ENCODE data around the gene RAD51B. TPM values are rescaled to one million over a fixed set of nuclear protein-coding genes. Genes with fewer than 3 reads are reported as not detected.

RAD51B gene
- total and polyA plus RNA-seq, 2 of the 13 experiments (the other 11 are each of a cell fraction or from before 2014, with no cell fraction given): 7.0 to 9.5 TPM

DNA sequence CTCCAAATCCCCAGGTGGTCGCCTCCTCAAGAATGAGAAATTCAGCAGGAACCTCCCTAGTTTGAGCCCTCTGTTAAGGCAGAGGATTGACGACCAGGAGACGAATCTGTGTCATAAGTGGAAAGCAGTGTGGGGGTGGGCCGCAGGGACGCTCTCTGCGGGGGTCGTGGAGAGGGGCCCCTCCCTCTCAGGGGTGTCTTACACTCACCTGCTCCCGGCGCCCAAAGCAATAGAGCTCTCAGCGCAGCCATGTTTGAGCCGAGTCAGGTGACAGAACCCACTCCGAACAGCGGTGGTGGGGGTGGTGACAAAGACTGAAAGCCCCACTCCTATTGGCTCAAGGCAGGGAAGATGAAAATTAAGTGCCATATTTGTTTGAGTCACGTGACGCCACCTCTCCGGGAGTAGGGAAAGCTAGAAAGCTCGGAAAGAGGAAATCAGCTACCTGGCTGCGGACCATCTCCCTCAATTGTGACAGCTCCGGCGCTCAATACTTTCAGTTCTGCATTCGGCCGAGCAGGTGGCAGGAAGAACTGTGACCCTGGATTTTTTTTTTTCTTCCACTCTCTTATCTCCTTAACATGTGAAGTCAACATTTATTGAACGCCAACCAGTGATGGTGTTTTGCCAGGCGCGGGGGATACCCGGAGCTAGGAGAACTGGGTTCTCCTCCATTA is 3.1 kb upstream of the RAD51B start, which contains the start of gene ZFYVE26 (continued):
- TF ChIP-seq CREM (IDR thresholded peaks at IDR 0.05) (peak; percentile 77), CREM (CRISPR knock-in tag; IDR thresholded peaks at IDR 0.05) (no peak), ASH2L (IDR thresholded peaks at IDR 0.05; ENCODE audit: insufficient read length, low read depth, low read length) (peak; percentile 43), PHF5A (CRISPR knock-in tag; IDR thresholded peaks at IDR 0.05; ENCODE audit: low read depth, unreplicated experiment) (no peak), ZKSCAN5 (CRISPR knock-in tag; IDR thresholded peaks at IDR 0.05) (0 out of 2 replicates have a peak, but pooled peaks have one; percentile 58), ZNF549 (CRISPR knock-in tag; IDR thresholded peaks at IDR 0.05) (no peak), GTF2F1 (IDR thresholded peaks at IDR 0.05; ENCODE audit: low read length) (peak; percentile 89; the same call in 1 of the 2 replicates), ZNF180 (CRISPR knock-in tag; IDR thresholded peaks at IDR 0.05; ENCODE audit: borderline replicate concordance, low read depth) (no peak), BRD4 (CRISPR knock-in tag; IDR thresholded peaks at IDR 0.05) (peak; percentile 51; the same call in 1 of the 2 replicates), EED (CRISPR knock-in tag; IDR thresholded peaks at IDR 0.05) (no peak), ELF4 (CRISPR knock-in tag; IDR thresholded peaks at IDR 0.05; ENCODE audit: borderline replicate concordance) (no peak), YEATS2 (CRISPR knock-in tag; IDR thresholded peaks at IDR 0.05; ENCODE audit: borderline replicate concordance) (peak; percentile 82; the same call in 1 of the 2 replicates), MAFK (conservative IDR thresholded peaks at IDR 0.05 in 1 of 2, IDR thresholded peaks at IDR 0.05 in 1 of 2; ENCODE audit: low read length in 2 of 2) (no peak), ZNF12 (CRISPR knock-in tag; IDR thresholded peaks at IDR 0.05) (0 out of 2 replicates have a peak, but pooled peaks have one; percentile 17), ZNF335 (CRISPR knock-in tag; IDR thresholded peaks at IDR 0.05) (0 out of 2 replicates have a peak, but pooled peaks have one; percentile 48), KLF13 (CRISPR knock-in tag; IDR thresholded peaks at IDR 0.05) (no peak)
- TF ChIP-seq, protein P1, sequence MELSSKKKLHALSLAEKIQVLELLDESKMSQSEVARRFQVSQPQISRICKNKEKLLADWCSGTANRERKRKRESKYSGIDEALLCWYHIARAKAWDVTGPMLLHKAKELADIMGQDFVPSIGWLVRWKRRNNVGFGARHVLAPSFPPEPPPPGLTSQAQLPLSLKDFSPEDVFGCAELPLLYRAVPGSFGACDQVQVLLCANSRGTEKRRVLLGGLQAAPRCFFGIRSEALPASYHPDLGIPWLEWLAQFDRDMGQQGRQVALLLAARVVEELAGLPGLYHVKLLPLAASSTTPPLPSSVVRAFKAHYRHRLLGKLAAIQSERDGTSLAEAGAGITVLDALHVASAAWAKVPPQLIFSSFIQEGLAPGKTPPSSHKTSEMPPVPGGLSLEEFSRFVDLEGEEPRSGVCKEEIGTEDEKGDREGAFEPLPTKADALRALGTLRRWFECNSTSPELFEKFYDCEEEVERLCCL (CRISPR knock-in tag; IDR thresholded peaks at IDR 0.05; ENCODE audit: borderline replicate concordance): 0 out of 2 replicates have a peak, but pooled peaks have one; percentile 87
- TF ChIP-seq, protein P2, sequence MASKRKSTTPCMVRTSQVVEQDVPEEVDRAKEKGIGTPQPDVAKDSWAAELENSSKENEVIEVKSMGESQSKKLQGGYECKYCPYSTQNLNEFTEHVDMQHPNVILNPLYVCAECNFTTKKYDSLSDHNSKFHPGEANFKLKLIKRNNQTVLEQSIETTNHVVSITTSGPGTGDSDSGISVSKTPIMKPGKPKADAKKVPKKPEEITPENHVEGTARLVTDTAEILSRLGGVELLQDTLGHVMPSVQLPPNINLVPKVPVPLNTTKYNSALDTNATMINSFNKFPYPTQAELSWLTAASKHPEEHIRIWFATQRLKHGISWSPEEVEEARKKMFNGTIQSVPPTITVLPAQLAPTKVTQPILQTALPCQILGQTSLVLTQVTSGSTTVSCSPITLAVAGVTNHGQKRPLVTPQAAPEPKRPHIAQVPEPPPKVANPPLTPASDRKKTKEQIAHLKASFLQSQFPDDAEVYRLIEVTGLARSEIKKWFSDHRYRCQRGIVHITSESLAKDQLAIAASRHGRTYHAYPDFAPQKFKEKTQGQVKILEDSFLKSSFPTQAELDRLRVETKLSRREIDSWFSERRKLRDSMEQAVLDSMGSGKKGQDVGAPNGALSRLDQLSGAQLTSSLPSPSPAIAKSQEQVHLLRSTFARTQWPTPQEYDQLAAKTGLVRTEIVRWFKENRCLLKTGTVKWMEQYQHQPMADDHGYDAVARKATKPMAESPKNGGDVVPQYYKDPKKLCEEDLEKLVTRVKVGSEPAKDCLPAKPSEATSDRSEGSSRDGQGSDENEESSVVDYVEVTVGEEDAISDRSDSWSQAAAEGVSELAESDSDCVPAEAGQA (IDR thresholded peaks at IDR 0.05; ENCODE audit: low read depth): peak; percentile 66; the same call in 1 of the 2 replicates
- TF ChIP-seq, protein P2 (CRISPR knock-in tag; IDR thresholded peaks at IDR 0.05; ENCODE audit: borderline replicate concordance): no peak
- TF ChIP-seq, protein P3, sequence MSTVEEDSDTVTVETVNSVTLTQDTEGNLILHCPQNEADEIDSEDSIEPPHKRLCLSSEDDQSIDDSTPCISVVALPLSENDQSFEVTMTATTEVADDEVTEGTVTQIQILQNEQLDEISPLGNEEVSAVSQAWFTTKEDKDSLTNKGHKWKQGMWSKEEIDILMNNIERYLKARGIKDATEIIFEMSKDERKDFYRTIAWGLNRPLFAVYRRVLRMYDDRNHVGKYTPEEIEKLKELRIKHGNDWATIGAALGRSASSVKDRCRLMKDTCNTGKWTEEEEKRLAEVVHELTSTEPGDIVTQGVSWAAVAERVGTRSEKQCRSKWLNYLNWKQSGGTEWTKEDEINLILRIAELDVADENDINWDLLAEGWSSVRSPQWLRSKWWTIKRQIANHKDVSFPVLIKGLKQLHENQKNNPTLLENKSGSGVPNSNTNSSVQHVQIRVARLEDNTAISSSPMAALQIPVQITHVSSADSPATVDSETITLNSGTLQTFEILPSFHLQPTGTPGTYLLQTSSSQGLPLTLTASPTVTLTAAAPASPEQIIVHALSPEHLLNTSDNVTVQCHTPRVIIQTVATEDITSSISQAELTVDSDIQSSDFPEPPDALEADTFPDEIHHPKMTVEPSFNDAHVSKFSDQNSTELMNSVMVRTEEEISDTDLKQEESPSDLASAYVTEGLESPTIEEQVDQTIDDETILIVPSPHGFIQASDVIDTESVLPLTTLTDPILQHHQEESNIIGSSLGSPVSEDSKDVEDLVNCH (CRISPR knock-in tag; IDR thresholded peaks at IDR 0.05): no peak
- TF ChIP-seq, protein P4, sequence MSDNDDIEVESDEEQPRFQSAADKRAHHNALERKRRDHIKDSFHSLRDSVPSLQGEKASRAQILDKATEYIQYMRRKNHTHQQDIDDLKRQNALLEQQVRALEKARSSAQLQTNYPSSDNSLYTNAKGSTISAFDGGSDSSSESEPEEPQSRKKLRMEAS (IDR thresholded peaks at IDR 0.05): peak; percentile 59

All from HepG2 (cell line).